Stomach (tissue), 9 donors: ENCODE results near the gene FAM3D. TPM values are rescaled to one million over a fixed set of nuclear protein-coding genes. Genes with fewer than 3 reads are reported as not detected.

Source experiments
- DNase-seq, 2 donors: peaks; one replicate each; pipeline versions ENCODE4 v3.0.0 to v3.0.0-alpha.2; 2013 to 2019
- H3K27ac ChIP-seq, 5 donors: fragments of 200-600 bp in 4 of 5; sonication (generic) in 4 of 5; one replicate each; pipeline ENCODE4 v1.5.1; 2013 to 2019; ENCODE audit warnings: mild to moderate bottlenecking in 1 of 5, moderate library complexity in 1 of 5
- H3K27me3 ChIP-seq, 3 donors: fragments of 200-600 bp; sonication (generic); one replicate each; pipeline ENCODE4 v1.5.1; 2017 to 2019; ENCODE audit warnings: mixed run types in 1 of 3
- H3K36me3 ChIP-seq, 4 donors: fragments of 200-600 bp; sonication (generic); 1 replicate in 3 of 4; 2 replicates in 1 of 4; pipeline ENCODE4 v1.5.1; 2016 to 2019
- H3K4me1 ChIP-seq, 4 donors: fragments of 200-600 bp; sonication (generic); one replicate each; pipeline ENCODE4 v1.5.1; 2016 to 2019
- H3K4me3 ChIP-seq, 4 donors: fragments of 200-600 bp; sonication (generic) in 3 of 4; one replicate each; pipeline ENCODE4 v1.5.1; 2016 to 2019; ENCODE audit warnings: mild to moderate bottlenecking in 1 of 4
- H3K9me3 ChIP-seq, 4 donors: fragments of 200-600 bp; sonication (generic); one replicate each; pipeline ENCODE4 v1.5.1; 2016 to 2019
- CTCF ChIP-seq, 7 experiments: fragments of 450-650 bp in 4 of 7; fragments of 200-600 bp in 3 of 7; sonication (generic) in 3 of 7; IDR thresholded peaks; one replicate each; pipeline ENCODE4 v1.5.1; 2016 to 2019; ENCODE audit warnings: antibody characterized with exemption in 7 of 7, control low read depth in 2 of 7, mild to moderate bottlenecking in 1 of 7
- EP300 ChIP-seq: sonication (generic); formaldehyde crosslinking; IDR thresholded peaks from one replicate; pipeline ENCODE4 v1.6.1; 2017; ENCODE audit warnings: antibody characterized with exemption
- POLR2A ChIP-seq, 4 donors: fragments of 450-650 bp; IDR thresholded peaks; one replicate each; pipeline ENCODE4 v1.6.1; 2016; ENCODE audit warnings: antibody characterized with exemption in 4 of 4, control low read depth in 2 of 4, mild to moderate bottlenecking in 1 of 4, moderate library complexity in 1 of 4
- POLR2AphosphoS5 ChIP-seq, 3 donors: sonication (generic); formaldehyde crosslinking; IDR thresholded peaks; one replicate each; pipeline ENCODE4 v1.6.1; 2016; ENCODE audit warnings: antibody characterized with exemption in 3 of 3
- WGBS, 5 donors: extraction: QIAGEN DNeasy Blood & Tissue Kit in 3 of 5; methylation state at CpG; one replicate each; pipeline versions ENCODE4 v1.1.5 to v1.1.7; 2013 to 2018; 5-methylcytosine and 5-hydroxymethylcytosine counted together
- intact Hi-C: fragments of 100-400 bp; cut with DNase I; formaldehyde crosslinking; loops from one replicate; pipeline ENCODE4 v1.15.1; 2023; ENCODE audit warnings: low total_unique reads
- polyA plus RNA-seq, 3 donors: library from polyadenylated mRNA; stranded (reverse); fragments of 200-250 nt; gene quantifications; one replicate each; pipeline ENCODE4 v1.2.3, GENCODE V29; 2013
- total RNA-seq, 5 donors: library from RNA; depleted of rRNA; stranded (reverse); fragments of >200 nt; gene quantifications; one replicate each; pipeline versions ENCODE4 v1.1.0 to v1.2.3, GENCODE V29; 2014 to 2016
- donor health status: healthy with polysubstance abuse.
- donor health status: Bipolar disorder and iron deficiency.
- donor health status: healthy.

Gene FAM3D
- total and polyA plus RNA-seq, 8 donors = 7.6 to 581 (median 39.1) TPM

- DNase-seq = peak; percentile 79 to 91
- Histone ChIP-seq H3K9me3 (no peaks in the 10 kb centered on the region), H3K36me3 (no peaks in the 10 kb centered on the region), H3K27ac (peak overlapping the region; percentile 26 to 88 (median 77)), H3K4me1 (peaks cover 11 to 30% (median 16%) of the 10 kb centered on the region in 4 donors), H3K27me3 (peaks cover 0 to 32% (median 14%) of the 10 kb centered on the region in 3 donors), H3K4me3 (peak overlapping the region; percentile 45 to 61 (median 48))
- WGBS, 5 donors = 2 to 4% (median 3%) methylated on average over 21 to 46 of the region's 46 CpGs
- intact Hi-C loops = no loop called here
- TF ChIP-seq POLR2AphosphoS5 (IDR thresholded peaks at IDR 0.05) = peak; percentile 29 to 72 (median 61)
- peak in 5 of 7 experiments; percentile 51 to 92 (median 87) for TF ChIP-seq CTCF (IDR thresholded peaks at IDR 0.05)
- peak; percentile 60 for TF ChIP-seq EP300
- no peak for TF ChIP-seq POLR2A (IDR thresholded peaks at IDR 0.05)
Observed at GRCh38 chr3:58585005-58585786, 81.4 kb downstream of the FAM3D start.

- H3K4me1 ChIP-seq = peaks cover 11 to 30% (median 16%) of the 10 kb centered on the region in 4 donors
- H3K27me3 ChIP-seq = peaks cover 0 to 32% (median 14%) of the 10 kb centered on the region in 3 donors
- no peaks in the 10 kb centered on the region for H3K9me3 ChIP-seq
- H3K4me3 ChIP-seq = peak overlapping the region; percentile 45 to 61 (median 48)
- peak overlapping the region in 4 of 5 donors; percentile 71 to 88 (median 78) for H3K27ac ChIP-seq
- WGBS, 5 donors = 24 to 45% (median 38%) methylated on average over 10 of the region's 10 CpGs
- no peak for DNase-seq
- intact Hi-C loops = no loop called here
- TF ChIP-seq EP300 (no peak), POLR2AphosphoS5 (IDR thresholded peaks at IDR 0.05) (no peak), POLR2A (IDR thresholded peaks at IDR 0.05) (no peak), CTCF (IDR thresholded peaks at IDR 0.05) (no peak)
- H3K36me3 ChIP-seq = no peaks in the 10 kb centered on the region
Observed at GRCh38 chr3:58584690-58585004, 81.9 kb downstream of the FAM3D start.

Other genes with a start within 250 kb of the FAM3D start
- 100 to 1,000 TPM in 3 of 5 donors, 10 to 100 TPM in 2; 24.5 to 246 (median 109) TPM for gene PDHB, start 232.9 kb downstream of the FAM3D start, total RNA-seq
- 10 to 100 TPM; 70.6 to 88.7 (median 81.3) TPM for gene PDHB, start 232.9 kb downstream of the FAM3D start, polyA plus RNA-seq
- gene KCTD6, start 174.7 kb downstream of the FAM3D start, total RNA-seq = 10 to 100 TPM in 2 of 5 donors, 1 to 10 TPM in 1, not detected in 2; 5.4 to 16.7 (median 12.3) TPM
- 10 to 100 TPM in 2 of 3 donors, 1 to 10 TPM in 1; 5.9 to 12.2 (median 10.4) TPM for gene KCTD6, start 174.7 kb downstream of the FAM3D start, polyA plus RNA-seq
- 10 to 100 TPM in 2 of 5 donors, 1 to 10 TPM in 2, not detected in 1; 1.6 to 22.2 (median 10.1) TPM for gene ACOX2, start 129.6 kb downstream of the FAM3D start, total RNA-seq
- gene ACOX2, start 129.6 kb downstream of the FAM3D start, polyA plus RNA-seq = 10 to 100 TPM in 1 of 3 donors, 1 to 10 TPM in 2; 4.9 to 15.6 (median 7.5) TPM
- gene FAM107A, start 89.4 kb downstream of the FAM3D start, total RNA-seq = 10 to 100 TPM in 4 of 5 donors, 1 to 10 TPM in 1; 4.7 to 35.2 (median 16.2) TPM
- 10 to 100 TPM; 22.4 to 55.4 (median 35.6) TPM for gene FAM107A, start 89.4 kb downstream of the FAM3D start, polyA plus RNA-seq